TTC549 (cell line): ENCODE results near the gene NCOA6.

Experiments used
- FAIRE-seq: peaks from 2 replicates; lab custom pipeline; 2012; peaks lifted over from hg19 to GRCh38; lab: Jason Lieb, UNC

The NCOA6 gene

GRCh38 chr20:34704177-34705007 is 121.1 kb downstream of the NCOA6 start, which contains the start of gene TP53INP2:
Gene TP53INP2 (plus strand): TSS chr20:34704344. CDS start chr20:34708740, 4,396 bp downstream.
- FAIRE-seq = no peak

DNA sequence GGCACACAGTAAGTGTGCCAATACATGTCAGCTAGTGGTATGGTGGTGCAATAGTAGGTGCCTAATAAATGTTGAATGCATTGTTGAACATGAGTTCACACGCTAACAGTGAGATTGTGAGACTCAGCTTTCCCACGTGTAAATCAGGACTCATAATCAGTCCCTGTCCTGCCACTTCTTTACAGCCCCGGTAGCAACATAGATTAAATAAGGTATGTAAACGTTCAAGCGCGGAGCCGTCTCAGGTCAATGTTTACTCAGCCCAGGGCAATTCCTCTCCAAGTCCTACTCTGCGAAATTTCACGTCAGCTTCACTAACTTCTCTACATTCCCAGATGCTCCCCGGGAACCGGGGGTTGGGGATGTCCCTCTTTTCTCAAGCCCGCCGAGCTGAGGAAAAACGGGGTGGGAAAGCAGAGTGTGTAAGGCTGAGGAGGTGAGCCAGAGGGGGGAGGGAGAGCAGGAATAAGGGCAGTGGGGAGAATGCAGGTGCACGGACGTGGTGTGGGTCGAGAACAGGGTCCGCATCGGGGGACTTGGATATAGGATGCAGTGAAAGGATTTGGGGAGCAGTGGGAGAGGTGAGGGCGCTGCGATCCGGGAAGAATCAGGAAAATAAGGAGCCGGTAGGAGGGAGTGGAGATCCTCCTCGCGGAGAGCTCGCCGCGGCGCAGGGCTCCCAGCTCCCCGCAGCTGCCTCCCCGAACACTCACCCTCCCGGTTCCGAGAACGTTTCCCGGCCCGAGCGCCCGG is 121.9 kb downstream of the NCOA6 start:
- no peak for FAIRE-seq

GRCh38 chr20:34703061-34703423 is 122.4 kb downstream of the NCOA6 start:
- FAIRE-seq = no peak

- no peak for FAIRE-seq
Observed at GRCh38 chr20:34701405-34702085, 123.9 kb downstream of the NCOA6 start.

DNA sequence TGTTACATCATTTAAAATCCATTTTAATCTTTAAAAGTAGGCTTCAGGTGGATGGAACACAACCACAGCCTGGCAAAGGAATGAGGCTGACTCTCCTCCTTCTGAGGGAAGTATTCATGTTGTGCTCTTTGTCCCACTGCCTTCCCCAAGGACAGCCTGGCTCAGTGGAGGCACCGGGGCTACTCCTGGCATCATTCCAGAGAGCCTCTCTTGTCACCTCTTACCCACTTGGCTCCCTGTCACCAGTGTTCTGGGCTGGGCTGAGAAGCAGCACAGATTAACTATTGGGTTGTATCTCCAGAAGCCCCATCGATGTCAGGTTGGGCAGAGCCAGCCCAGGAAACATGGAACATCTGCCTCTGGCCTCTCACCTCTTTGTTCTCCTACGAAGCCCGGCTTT is 132.0 kb downstream of the NCOA6 start:
- FAIRE-seq = no peak

DNA sequence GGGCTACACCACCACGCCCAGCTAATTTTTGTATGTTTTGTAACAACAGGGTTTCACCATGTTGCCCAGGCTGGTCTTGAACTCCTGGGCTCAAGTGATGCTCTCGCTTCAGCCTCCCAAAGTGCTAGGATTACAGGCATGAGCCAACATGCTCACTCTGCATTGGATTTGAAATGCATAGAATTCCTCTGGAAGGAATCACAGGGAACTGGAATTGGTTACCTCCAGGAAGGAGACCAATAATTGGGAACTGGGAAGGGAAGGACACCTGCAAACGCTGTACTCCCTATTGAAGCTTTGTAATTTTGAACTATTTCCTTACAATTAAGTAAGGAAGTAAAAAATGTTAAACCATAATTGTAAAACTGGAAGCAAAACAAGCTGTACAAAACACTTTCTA is 133.6 kb downstream of the NCOA6 start:
- no peak for FAIRE-seq

GRCh38 chr20:34689486-34689885 is 136.0 kb downstream of the NCOA6 start:
- no peak for FAIRE-seq

- no peak for FAIRE-seq
Observed at GRCh38 chr20:34683667-34684066, 141.8 kb downstream of the NCOA6 start.

DNA sequence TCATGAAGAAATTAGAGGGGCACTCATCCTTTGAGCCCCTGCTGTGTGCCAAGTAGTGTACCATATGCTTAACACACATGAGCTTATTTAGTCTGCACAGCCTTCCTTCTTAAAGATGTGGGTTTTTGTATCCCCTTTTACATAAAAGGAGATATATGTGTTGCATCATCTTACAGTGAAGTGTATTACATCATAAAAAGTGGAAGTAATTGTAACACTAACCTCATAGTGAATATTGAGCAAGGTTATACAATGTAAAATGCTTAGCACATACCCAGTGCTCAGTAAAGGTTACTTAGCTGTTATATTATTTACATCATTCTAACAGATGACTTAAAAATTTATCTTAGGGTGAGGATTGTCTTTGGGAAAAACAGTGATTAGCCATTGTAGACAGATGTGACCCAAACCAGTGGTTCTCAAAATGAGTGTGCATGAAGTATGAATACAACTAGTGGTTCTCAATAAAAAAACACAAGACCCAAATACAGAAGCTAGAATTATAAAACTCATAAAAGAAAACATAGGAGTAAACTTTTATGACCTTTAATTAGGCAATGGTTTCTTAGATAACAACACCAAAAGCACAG is 144.8 kb downstream of the NCOA6 start:
- FAIRE-seq = no peak

GRCh38 chr20:34676642-34677373 is 148.6 kb downstream of the NCOA6 start, which contains the start of gene PIGU:
Gene PIGU (minus strand): TSS chr20:34677092. CDS start chr20:34677085, 7 bp downstream.
- no peak for FAIRE-seq

DNA sequence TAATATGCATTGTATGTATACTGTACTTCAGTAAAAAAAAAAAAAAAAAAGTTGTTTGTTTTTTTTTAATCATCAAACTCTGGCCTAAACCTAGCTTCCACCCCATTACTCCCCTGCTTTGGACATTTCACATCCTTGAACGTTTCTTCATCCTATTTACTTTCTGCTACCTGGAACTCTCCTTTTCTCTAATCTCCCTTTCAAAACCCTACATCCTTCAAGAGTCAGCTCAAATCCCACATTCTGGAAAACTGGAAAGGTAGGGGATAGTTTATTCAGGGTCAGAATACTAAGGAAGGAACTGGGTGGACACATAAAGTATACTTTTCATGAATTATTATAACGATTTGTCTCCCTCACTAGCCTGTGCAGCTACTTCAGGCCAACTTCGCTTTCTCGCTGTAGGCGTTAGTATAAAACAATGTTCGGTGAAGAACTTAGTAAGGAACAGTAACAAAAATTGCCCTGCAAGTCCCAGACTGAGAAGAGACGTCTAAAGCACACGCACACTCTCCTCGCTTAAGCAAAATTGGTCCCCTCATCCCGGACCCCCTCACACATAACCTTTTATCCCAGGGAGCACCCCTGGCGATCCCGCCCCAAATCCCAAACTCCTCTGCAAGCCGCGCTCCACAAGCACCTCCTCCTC is 149.3 kb downstream of the NCOA6 start:
- no peak for FAIRE-seq

DNA sequence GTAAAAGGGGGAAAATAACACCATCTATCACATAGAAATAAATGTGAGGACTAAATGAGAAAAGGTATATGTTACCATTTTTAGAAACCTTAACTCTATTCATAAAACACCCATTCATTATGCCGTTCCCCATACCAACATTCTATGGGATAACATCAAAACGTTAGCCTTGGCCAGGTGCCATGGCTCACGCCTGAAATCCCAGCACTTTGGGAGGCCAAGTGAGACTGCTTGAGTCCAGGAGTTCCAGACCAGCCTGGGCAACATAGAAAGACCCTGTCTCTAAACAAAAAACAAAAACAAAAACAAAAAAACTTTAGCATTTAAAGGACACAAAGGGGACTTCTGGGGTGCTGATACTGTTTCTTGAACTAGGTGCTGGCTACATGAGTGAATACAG is 149.9 kb downstream of the NCOA6 start:
- no peak for FAIRE-seq

DNA sequence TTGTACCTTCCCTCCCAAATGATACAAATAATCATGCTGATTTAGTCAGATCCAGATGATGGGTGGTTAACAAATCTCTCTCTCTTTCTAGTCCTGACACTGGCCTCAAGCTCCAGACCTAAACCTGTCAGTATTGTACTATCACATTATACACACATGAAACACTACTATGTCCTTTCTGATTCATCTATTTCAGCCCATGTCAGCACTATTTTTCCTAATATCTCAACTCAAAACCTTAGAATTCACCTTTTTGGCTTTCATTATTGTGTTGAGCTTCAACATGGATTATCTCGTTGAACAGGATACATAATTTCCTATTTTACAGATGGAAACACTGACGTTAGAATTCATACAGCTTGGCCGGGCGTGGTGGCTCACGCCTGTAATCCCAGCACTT is 152.0 kb downstream of the NCOA6 start:
- FAIRE-seq = no peak

DNA sequence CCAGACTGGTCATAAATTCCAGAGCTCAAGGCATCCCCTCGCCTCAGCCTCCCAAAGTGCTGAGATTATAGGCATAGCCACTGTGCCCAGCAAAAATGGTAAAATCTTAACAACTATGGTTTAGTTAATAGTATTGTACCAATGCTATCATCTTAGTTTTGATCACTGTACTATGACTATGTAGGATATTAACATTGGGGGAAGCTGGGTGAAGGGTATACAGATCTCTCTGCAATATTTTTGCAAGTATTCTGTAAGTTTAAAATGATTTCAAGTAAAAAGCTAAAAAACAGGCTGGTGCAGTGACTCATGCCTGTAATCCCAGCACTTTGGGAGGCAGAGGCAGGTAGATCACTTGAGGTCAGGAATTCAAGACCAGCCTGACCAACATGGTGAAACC is 156.4 kb downstream of the NCOA6 start:
- FAIRE-seq = no peak
